T-helper 2 cell treated with Interferon-gamma antibody and Interleukin-4, amounts not matched to agents 5 μg/mL and 100 μg/mL, for 36 hours (primary cell): ENCODE results near the gene ADIPOR1.
"Not testable (repeated sequence)": the region's sequence is repeated elsewhere in the genome, so short reads cannot be mapped to it uniquely, and the experiment has no call there.

ENCODE experiments used
- DNase-seq: peaks from one replicate; pipeline ENCODE4 v3.0.0; 2021; ENCODE audit warnings: low spot score
- H3K27ac Mint-ChIP-seq: one replicate; pipeline ENCODE4 v1.8.0; 2021; ENCODE audit warnings: mild to moderate bottlenecking, mixed read lengths
- H3K27me3 Mint-ChIP-seq: one replicate; pipeline ENCODE4 v1.8.0; 2021; ENCODE audit warnings: low read depth, mixed read lengths
- H3K36me3 Mint-ChIP-seq: one replicate; pipeline ENCODE4 v1.8.0; 2021; ENCODE audit warnings: low read depth, mixed read lengths
- H3K4me1 Mint-ChIP-seq: one replicate; pipeline ENCODE4 v1.8.0; 2021; ENCODE audit warnings: low read depth, mixed read lengths
- H3K4me3 Mint-ChIP-seq: one replicate; pipeline ENCODE4 v1.8.0; 2022; ENCODE audit warnings: mild to moderate bottlenecking, moderate library complexity, mixed read lengths
- H3K9me3 Mint-ChIP-seq: one replicate; pipeline ENCODE4 v1.8.0; 2021; ENCODE audit warnings: mixed read lengths

The ADIPOR1 gene

GRCh38 chr1:202957733-202958543 is at the start of gene ADIPOR1:
Gene ADIPOR1, minus strand, starts transcription at chr1:202958312. Its CDS starts 7,242 bp downstream, at chr1:202951070.
- Mint-ChIP-seq H3K27ac (peak within 1 kb of the TSS; percentile 90), H3K9me3 (no peaks in the 10 kb centered on the region), H3K4me1 (peaks cover 30% of the 10 kb centered on the region), H3K27me3 (no peaks in the 10 kb centered on the region), H3K36me3 (no peaks in the 10 kb centered on the region), H3K4me3 (peak within 1 kb of the TSS; percentile 90)
- peak; percentile 91 for DNase-seq

- peak; percentile 94 for DNase-seq
- Mint-ChIP-seq H3K4me3 (peak within 1 kb of the TSS; percentile 94), H3K27ac (peak within 1 kb of the TSS; percentile 96), H3K36me3 (peaks cover 20% of the 10 kb centered on the region), H3K4me1 (peaks cover 19% of the 10 kb centered on the region), H3K9me3 (no peaks in the 10 kb centered on the region), H3K27me3 (no peaks in the 10 kb centered on the region)
Observed at GRCh38 chr1:203006948-203007871, 49.1 kb upstream of the ADIPOR1 start, which contains the start of gene TMEM183A. Gene TMEM183A, plus strand, starts transcription at chr1:203007374. Its CDS starts 92 bp downstream, at chr1:203007466.

DNA sequence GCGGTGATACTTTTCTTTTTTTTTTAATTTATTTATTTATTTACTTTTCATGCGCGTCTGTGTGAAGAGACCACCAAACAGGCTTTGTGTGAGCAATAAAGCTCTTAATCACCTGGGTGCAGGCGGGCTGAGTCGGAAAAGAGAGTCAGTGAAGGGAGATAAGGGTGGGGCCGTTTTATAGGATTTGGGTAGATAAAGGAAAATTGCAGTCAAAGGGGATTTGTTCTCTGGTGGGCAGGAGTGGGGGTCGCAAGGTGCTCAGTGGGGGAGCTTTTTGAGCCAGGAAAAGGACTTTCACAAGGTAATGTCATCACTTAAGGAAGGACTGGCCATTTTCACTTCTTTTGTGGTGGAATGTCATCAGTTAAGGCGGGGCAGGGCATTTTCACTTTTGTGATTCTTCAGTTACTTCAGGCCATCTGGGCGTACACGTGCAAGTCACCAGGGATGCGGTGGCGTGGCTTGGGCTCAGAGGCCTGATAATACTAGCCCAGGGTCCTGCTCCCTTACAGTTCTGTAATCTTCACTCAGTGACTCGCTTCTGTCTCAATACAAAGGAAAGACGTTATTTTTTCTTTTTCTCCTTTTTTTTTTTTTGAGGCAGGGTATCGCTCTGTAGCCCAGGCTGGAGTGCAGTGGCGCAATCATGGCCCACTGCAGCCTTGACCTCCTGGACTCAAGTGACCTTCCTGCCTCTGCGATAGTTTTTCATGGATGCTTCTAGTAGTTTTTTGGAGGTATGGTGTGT is 47.5 kb upstream of the ADIPOR1 start:
- Mint-ChIP-seq H3K36me3 (peaks cover 10% of the 10 kb centered on the region), H3K4me1 (peaks cover 18% of the 10 kb centered on the region), H3K4me3 (peak overlapping the region; percentile 91), H3K27ac (peak overlapping the region; percentile 93)
- H3K27me3 Mint-ChIP-seq, H3K9me3 Mint-ChIP-seq, DNase-seq: not testable (repeated sequence)

DNA sequence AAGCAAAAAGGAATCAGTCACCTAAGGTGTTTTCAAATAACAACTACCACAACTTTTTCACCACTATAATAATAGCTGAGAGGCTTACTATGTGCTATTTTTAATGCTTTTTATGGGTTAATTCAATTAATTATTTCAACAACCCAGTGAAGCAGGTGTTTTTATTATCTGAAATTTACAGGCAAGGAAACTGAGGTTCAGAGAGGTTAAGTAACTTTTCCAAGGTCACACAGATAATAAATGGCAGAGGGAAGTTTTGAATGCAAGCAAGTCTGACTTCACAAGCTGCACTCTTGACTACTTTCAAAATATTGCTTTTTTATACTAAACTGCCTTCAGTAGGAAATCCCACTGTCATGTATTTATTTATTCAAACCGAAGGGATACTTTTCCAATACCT is 44.8 kb upstream of the ADIPOR1 start:
- Mint-ChIP-seq H3K9me3 (no peaks in the 10 kb centered on the region), H3K4me3 (no peak overlapping the region), H3K27ac (no peak overlapping the region), H3K4me1 (peaks cover 23% of the 10 kb centered on the region), H3K36me3 (no peaks in the 10 kb centered on the region), H3K27me3 (peaks cover 10% of the 10 kb centered on the region)
- DNase-seq = no peak

GRCh38 chr1:203001986-203002385 is 43.9 kb upstream of the ADIPOR1 start:
- no peak for DNase-seq
- no peak overlapping the region for H3K27ac Mint-ChIP-seq
- H3K36me3 Mint-ChIP-seq = no peaks in the 10 kb centered on the region
- H3K4me3 Mint-ChIP-seq = no peak overlapping the region
- no peaks in the 10 kb centered on the region for H3K9me3 Mint-ChIP-seq
- peaks cover 23% of the 10 kb centered on the region for H3K4me1 Mint-ChIP-seq
- H3K27me3 Mint-ChIP-seq = peaks cover 17% of the 10 kb centered on the region

DNA sequence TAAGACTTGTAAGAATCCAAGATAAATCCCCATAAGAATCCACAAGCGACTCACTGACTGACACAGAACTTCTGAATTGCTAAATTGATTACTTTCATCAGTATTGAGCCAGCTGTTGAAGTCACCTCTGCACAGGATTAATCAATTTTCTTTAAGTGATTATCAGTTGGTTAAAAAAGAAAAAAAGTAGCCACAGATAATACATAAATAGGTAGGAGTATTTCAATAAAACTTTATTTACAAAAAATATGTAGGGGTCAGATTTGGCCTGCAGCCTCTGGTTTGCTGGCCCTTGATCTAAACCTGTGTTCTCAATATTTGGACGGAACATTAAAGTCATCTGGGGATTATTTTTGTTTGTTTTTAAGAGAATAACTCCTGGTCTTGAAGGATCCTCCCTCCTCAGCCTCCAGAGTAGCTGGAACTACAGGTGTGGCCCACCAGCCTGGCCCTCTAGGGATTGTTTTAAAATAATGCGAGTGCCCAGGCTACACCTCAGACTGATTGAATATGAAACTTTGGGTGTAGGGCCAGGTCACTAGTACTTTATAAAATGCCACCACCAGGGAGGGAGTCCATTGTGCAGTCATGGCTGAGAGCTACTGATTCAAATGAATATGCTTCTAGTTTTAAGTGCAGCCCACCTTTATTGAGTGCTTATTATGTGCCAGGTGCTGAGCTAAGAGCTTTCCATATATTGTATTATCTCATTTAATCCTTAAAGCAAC is 42.3 kb upstream of the ADIPOR1 start:
- Mint-ChIP-seq H3K9me3 (no peaks in the 10 kb centered on the region), H3K4me3 (peak overlapping the region; percentile 66), H3K4me1 (peaks cover 13% of the 10 kb centered on the region), H3K36me3 (no peaks in the 10 kb centered on the region), H3K27me3 (peaks cover 32% of the 10 kb centered on the region), H3K27ac (no peak overlapping the region)
- DNase-seq = no peak

- no peaks in the 10 kb centered on the region for H3K9me3 Mint-ChIP-seq
- peaks cover 43% of the 10 kb centered on the region for H3K27me3 Mint-ChIP-seq
- peak overlapping the region; percentile 66 for H3K4me3 Mint-ChIP-seq
- peak; percentile 41 for DNase-seq
- H3K27ac Mint-ChIP-seq = no peak overlapping the region
- peaks cover 17% of the 10 kb centered on the region for H3K4me1 Mint-ChIP-seq
- no peaks in the 10 kb centered on the region for H3K36me3 Mint-ChIP-seq
Observed at GRCh38 chr1:202998836-202999750, 41.0 kb upstream of the ADIPOR1 start.

DNA sequence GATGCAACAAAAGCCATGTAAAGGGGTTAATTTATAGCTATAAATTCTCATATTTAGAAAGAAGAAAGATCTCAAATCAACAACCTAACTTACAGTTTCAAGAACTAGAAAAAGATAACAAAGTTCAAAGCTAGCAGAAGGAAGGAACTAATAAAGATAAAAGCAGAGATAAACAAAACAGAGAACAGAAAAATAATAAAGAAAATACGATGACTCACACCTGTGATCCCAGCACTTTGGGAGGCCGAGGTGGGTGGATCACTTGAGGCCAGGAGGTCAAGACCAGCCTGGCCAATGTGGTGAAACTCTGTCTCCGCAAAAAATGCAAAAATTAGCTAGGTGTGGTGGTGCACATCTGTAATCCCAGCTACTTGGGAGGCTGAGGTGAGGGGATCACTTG is 36.6 kb upstream of the ADIPOR1 start:
- no peak overlapping the region for H3K4me3 Mint-ChIP-seq
- no peak for DNase-seq
- peaks cover 13% of the 10 kb centered on the region for H3K4me1 Mint-ChIP-seq
- H3K36me3 Mint-ChIP-seq = no peaks in the 10 kb centered on the region
- no peaks in the 10 kb centered on the region for H3K9me3 Mint-ChIP-seq
- peaks cover 75% of the 10 kb centered on the region for H3K27me3 Mint-ChIP-seq
- no peak overlapping the region for H3K27ac Mint-ChIP-seq

GRCh38 chr1:202991112-202991511 is 33.0 kb upstream of the ADIPOR1 start:
- Mint-ChIP-seq H3K36me3 (no peaks in the 10 kb centered on the region), H3K9me3 (no peaks in the 10 kb centered on the region), H3K4me1 (peaks cover 3% of the 10 kb centered on the region), H3K27me3 (peaks cover 56% of the 10 kb centered on the region), H3K27ac (no peak overlapping the region), H3K4me3 (no peak overlapping the region)
- no peak for DNase-seq

GRCh38 chr1:202989879-202990278 is 31.8 kb upstream of the ADIPOR1 start:
- no peak overlapping the region for H3K27ac Mint-ChIP-seq
- H3K4me3 Mint-ChIP-seq = no peak overlapping the region
- DNase-seq = no peak
- peaks cover 3% of the 10 kb centered on the region for H3K4me1 Mint-ChIP-seq
- no peaks in the 10 kb centered on the region for H3K36me3 Mint-ChIP-seq
- H3K27me3 Mint-ChIP-seq = peaks cover 44% of the 10 kb centered on the region
- no peaks in the 10 kb centered on the region for H3K9me3 Mint-ChIP-seq

- Mint-ChIP-seq H3K27ac (no peak overlapping the region), H3K9me3 (no peaks in the 10 kb centered on the region), H3K4me3 (no peak overlapping the region), H3K36me3 (no peaks in the 10 kb centered on the region), H3K4me1 (no peaks in the 10 kb centered on the region), H3K27me3 (peaks cover 33% of the 10 kb centered on the region)
- no peak for DNase-seq
Observed at GRCh38 chr1:202987922-202988583, 29.9 kb upstream of the ADIPOR1 start.

GRCh38 chr1:202987255-202987654 is 29.1 kb upstream of the ADIPOR1 start:
- peaks cover 27% of the 10 kb centered on the region for H3K27me3 Mint-ChIP-seq
- no peaks in the 10 kb centered on the region for H3K36me3 Mint-ChIP-seq
- H3K27ac Mint-ChIP-seq = no peak overlapping the region

More at GRCh38 chr1:202987255-202987654, 29.1 kb upstream of the ADIPOR1 start:
- no peaks in the 10 kb centered on the region for H3K9me3 Mint-ChIP-seq
- no peak overlapping the region for H3K4me3 Mint-ChIP-seq
- H3K4me1 Mint-ChIP-seq = no peaks in the 10 kb centered on the region
- DNase-seq = no peak
